AG04449 (cell line): ENCODE data around the gene OSBPL3.

ENCODE experiments used
- CTCF ChIA-PET: fragments of 350-600 bp; formaldehyde crosslinking; extraction: SDS; loops from one replicate; lab custom pipeline; 2021; ENCODE audit warnings: antibody characterized with exemption; lab: Yijun Ruan, JAX
- POLR2A ChIA-PET: fragments of 400-600, 350-600 bp; formaldehyde crosslinking; extraction: SDS; loops from one replicate; lab custom pipeline; 2020; ENCODE audit warnings: antibody characterized with exemption, inconsistent platforms; lab: Yijun Ruan, JAX
- DNase-seq: peaks from one replicate; pipeline ENCODE4 v3.0.0-alpha.2; 2010; ENCODE audit warnings: low read depth, low spot score
- H3K4me3 ChIP-seq: 2 replicates; pipeline ENCODE4 v1.5.1; 2011; ENCODE audit warnings: low read depth, mild to moderate bottlenecking, control low read depth, low read length
- CTCF ChIP-seq: IDR thresholded peaks from one replicate; pipeline ENCODE4 v1.5.1; 2011; ENCODE audit warnings: mild to moderate bottlenecking, moderate library complexity, low read length, control low read depth, inconsistent platforms; ENCODE audit not compliant: insufficient read depth; ENCODE audit errors: missing control alignments

Gene OSBPL3

GRCh38 chr7:24828891-24829661 is 150.9 kb downstream of the OSBPL3 start:
- CTCF ChIA-PET: interaction anchor here (1.0 to 7.9 kb wide), 7 partner anchors 8 to 269 kb away, joined by 3 to 68 read pairs (median 17); partner anchors contain the start of gene OSBPL3
- no peak for DNase-seq
- H3K4me3 ChIP-seq: no peak overlapping the region
- POLR2A ChIA-PET: interaction anchor here (0.6 kb wide), 1 partner anchor 92 kb away, joined by 3 read pairs; no protein-coding TSS in a partner anchor
- TF ChIP-seq CTCF: no peak

GRCh38 chr7:24827589-24827988 is 152.4 kb downstream of the OSBPL3 start:
- ChIA-PET POLR2A (no interaction called here), CTCF (interaction anchor here (0.8 to 7.9 kb wide), 8 partner anchors 14 to 271 kb away, joined by 3 to 68 read pairs (median 14); partner anchors contain the start of gene OSBPL3)
- H3K4me3 ChIP-seq: no peak overlapping the region
- no peak for TF ChIP-seq CTCF
- peak; percentile 38 for DNase-seq

- H3K4me3 ChIP-seq: no peak overlapping the region
- no peak for TF ChIP-seq CTCF
- ChIA-PET CTCF (interaction anchor here (0.8 to 7.9 kb wide), 8 partner anchors 13 to 272 kb away, joined by 3 to 68 read pairs (median 14); partner anchors contain the start of gene OSBPL3), POLR2A (interaction anchor here (0.9 kb wide), 1 partner anchor 152 kb away, joined by 5 read pairs; no protein-coding TSS in a partner anchor)
- no peak for DNase-seq
Measured at GRCh38 chr7:24827027-24827426, 153.0 kb downstream of the OSBPL3 start.

- no peak for TF ChIP-seq CTCF
- CTCF ChIA-PET: interaction anchor here (0.8 to 7.9 kb wide), 9 partner anchors 13 to 272 kb away, joined by 3 to 68 read pairs (median 12); partner anchors contain the start of gene OSBPL3
- no peak for DNase-seq
- POLR2A ChIA-PET: interaction anchor here (0.9 kb wide), 1 partner anchor 153 kb away, joined by 5 read pairs; no protein-coding TSS in a partner anchor
- no peak overlapping the region for H3K4me3 ChIP-seq
Measured at GRCh38 chr7:24826662-24827020, 153.3 kb downstream of the OSBPL3 start.

GRCh38 chr7:24825931-24826661 is 153.9 kb downstream of the OSBPL3 start:
- DNase-seq: no peak
- ChIA-PET POLR2A (interaction anchor here (0.9 kb wide), 1 partner anchor 153 kb away, joined by 5 read pairs; no protein-coding TSS in a partner anchor), CTCF (interaction anchor here (0.7 to 7.9 kb wide), 8 partner anchors 9 to 273 kb away, joined by 3 to 68 read pairs (median 14); partner anchors contain the start of gene OSBPL3)
- no peak overlapping the region for H3K4me3 ChIP-seq
- TF ChIP-seq CTCF: no peak

GRCh38 chr7:24825381-24825794 is 154.6 kb downstream of the OSBPL3 start:
- ChIA-PET CTCF (interaction anchor here (0.7 to 7.9 kb wide), 9 partner anchors 12 to 274 kb away, joined by 3 to 68 read pairs (median 3); no protein-coding TSS in a partner anchor), POLR2A (no interaction called here)
- no peak for DNase-seq
- H3K4me3 ChIP-seq: no peak overlapping the region
- no peak for TF ChIP-seq CTCF
